SK-N-SH (cell line): Measurements from ENCODE around the gene GPD2. TPM values are rescaled to one million over a fixed set of nuclear protein-coding genes. Genes with fewer than 3 reads are reported as not detected.

Experiments
- CTCF ChIA-PET: fragments of 300-600, 350-600 bp; formaldehyde crosslinking; extraction: SDS; loops from one replicate; lab custom pipeline; 2021; lab: Yijun Ruan, JAX
- POLR2A ChIA-PET: fragments of 350-600 bp; sonication (Branson Sonifier 250); formaldehyde crosslinking; extraction: SDS; loops from one replicate; lab custom pipeline; 2020; ENCODE audit warnings: antibody characterized with exemption, inconsistent platforms; lab: Yijun Ruan, JAX
- DNase-seq: peaks from one replicate; pipeline ENCODE4 v3.0.0; 2012
- H2AFZ ChIP-seq: fragments of 200-600 bp; sonication (generic); 2 replicates; pipeline ENCODE4 v1.8.1; 2016; ENCODE audit warnings: antibody characterized with exemption, mild to moderate bottlenecking, low read depth
- H3F3A ChIP-seq: fragments of 200-600 bp; sonication (generic); replicated peaks from 2 replicates; pipeline ENCODE3; 2016; ENCODE audit warnings: antibody characterized with exemption, mild to moderate bottlenecking; ENCODE audit not compliant: insufficient read depth
- H3K27ac ChIP-seq, 2 experiments: fragments of 200-500 bp in 1 of 2; fragments of 200-600 bp in 1 of 2; sonication (Bioruptor generic) in 1 of 2; sonication (generic), shearing (Covaris generic) in 1 of 2; 2 replicates each; pipeline versions ENCODE4 v1.5.1 to v1.6.1; 2014 to 2016; ENCODE audit warnings: low read depth in 2 of 2, inconsistent platforms in 1 of 2, low read length in 1 of 2, mild to moderate bottlenecking in 1 of 2, mixed read lengths in 1 of 2
- H3K27me3 ChIP-seq: fragments of 200-600 bp; sonication (generic), shearing (Covaris generic); 2 replicates; pipeline ENCODE4 v1.6.1; 2016; ENCODE audit warnings: mixed run types; ENCODE audit not compliant: insufficient read depth
- H3K36me3 ChIP-seq, 2 experiments: fragments of 200-500 bp in 1 of 2; fragments of 200-600 bp in 1 of 2; sonication (Bioruptor generic) in 1 of 2; sonication (generic) in 1 of 2; replicated peaks in 1 of 2; 2 replicates each; pipeline versions ENCODE3 to v1.5.1; 2014 to 2016; ENCODE audit warnings: low read length in 1 of 2, mild to moderate bottlenecking in 1 of 2; ENCODE audit not compliant: insufficient read depth in 2 of 2, control insufficient read depth in 1 of 2
- H3K4me1 ChIP-seq, 2 experiments: fragments of 200-500 bp in 1 of 2; fragments of 200-600 bp in 1 of 2; sonication (Bioruptor generic) in 1 of 2; sonication (generic), shearing (Covaris generic) in 1 of 2; 2 replicates each; pipeline versions ENCODE4 v1.5.1 to v1.6.1; 2014 to 2016; ENCODE audit warnings: low read depth in 1 of 2, low read length in 1 of 2, mixed run types in 1 of 2; ENCODE audit not compliant: insufficient read depth in 2 of 2, control insufficient read depth in 1 of 2
- H3K4me2 ChIP-seq: fragments of 200-600 bp; sonication (generic), shearing (Covaris generic); 2 replicates; pipeline ENCODE4 v1.6.1; 2017; ENCODE audit warnings: mixed run types
- H3K4me3 ChIP-seq, 2 experiments: fragments of 200-500 bp in 1 of 2; fragments of 200-600 bp in 1 of 2; sonication (Bioruptor generic) in 1 of 2; sonication (generic), shearing (Covaris generic) in 1 of 2; 2 replicates each; pipeline versions ENCODE4 v1.5.1 to v1.8.1; 2014 to 2016; ENCODE audit warnings: low read depth in 2 of 2, inconsistent platforms in 1 of 2, low read length in 1 of 2, mild to moderate bottlenecking in 1 of 2, mixed read lengths in 1 of 2, moderate library complexity in 1 of 2
- H3K79me2 ChIP-seq: fragments of 200-600 bp; sonication (generic); 2 replicates; pipeline ENCODE4 v1.8.1; 2017; ENCODE audit warnings: mild to moderate bottlenecking; ENCODE audit not compliant: insufficient read depth
- H3K9ac ChIP-seq: fragments of 200-600 bp; sonication (generic); 2 replicates; pipeline ENCODE4 v1.6.1; 2017; ENCODE audit warnings: mixed run types
- H3K9me2 ChIP-seq: fragments of 200-600 bp; sonication (generic); 2 replicates; pipeline ENCODE4 v1.6.1; 2017; ENCODE audit warnings: mixed run types
- H3K9me3 ChIP-seq: fragments of 200-600 bp; sonication (generic); 2 replicates; pipeline ENCODE4 v1.6.1; 2017; ENCODE audit warnings: mixed run types, mild to moderate bottlenecking, moderate library complexity
- H4K20me1 ChIP-seq: fragments of 200-600 bp; sonication (generic); 2 replicates; pipeline ENCODE4 v1.6.1; 2017; ENCODE audit warnings: mild to moderate bottlenecking, mixed run types; ENCODE audit not compliant: insufficient read depth
- CHD2 ChIP-seq: fragments of 150-350 bp; IDR thresholded peaks from 2 replicates; pipeline ENCODE4 v1.6.1; 2018; ENCODE audit warnings: low read length; ENCODE audit not compliant: partially characterized antibody
- ELF1 ChIP-seq: IDR thresholded peaks from 2 replicates; pipeline ENCODE4 v1.4.0; 2012
- EP300 ChIP-seq, 2 experiments: IDR thresholded peaks; 2 replicates each; pipeline versions ENCODE4 v1.4.0 to v1.6.1; 2012; ENCODE audit warnings: borderline replicate concordance in 1 of 2, low read depth in 1 of 2, low read length in 1 of 2
- EZH2phosphoT487 ChIP-seq: fragments of 200-600 bp; sonication (generic); IDR thresholded peaks from 2 replicates; pipeline ENCODE4 v1.6.1; 2017; ENCODE audit warnings: low read depth, mixed run types, mild to moderate bottlenecking, antibody characterized with exemption, moderate library complexity, borderline replicate concordance
- FOSL2 ChIP-seq: IDR thresholded peaks from 2 replicates; pipeline ENCODE4 v1.4.0; 2012; ENCODE audit warnings: low read depth, mild to moderate bottlenecking, moderate library complexity, borderline replicate concordance
- POLR2AphosphoS5 ChIP-seq: IDR thresholded peaks from 2 replicates; pipeline ENCODE4 v1.6.1; 2012; ENCODE audit warnings: low read depth, low read length
- RXRA ChIP-seq: IDR thresholded peaks from 2 replicates; pipeline ENCODE4 v1.4.0; 2012; ENCODE audit warnings: low read depth, mild to moderate bottlenecking, borderline replicate concordance
- TAF1 ChIP-seq: IDR thresholded peaks from 2 replicates; pipeline ENCODE4 v1.6.1; 2012; ENCODE audit warnings: low read depth, mild to moderate bottlenecking, low read length, moderate library complexity, borderline replicate concordance
- TCF12 ChIP-seq: IDR thresholded peaks from 2 replicates; pipeline ENCODE4 v1.4.0; 2012
- WGBS: methylation state at CpG from one replicate; pipeline ENCODE4 v1.1.6; 2017; ENCODE audit warnings: low lambda C conversion rate; 5-methylcytosine and 5-hydroxymethylcytosine counted together
- polyA plus RNA-seq, 3 experiments: library from polyadenylated mRNA; depleted of rRNA; stranded (reverse); fragments of >200 nt; gene quantifications; 2 replicates each; pipeline ENCODE4 v1.2.3, GENCODE V29; 2012
- TF ChIP-seq, protein P1 (sequence below): IDR thresholded peaks from 2 replicates; pipeline ENCODE4 v1.6.1; 2012; ENCODE audit warnings: mild to moderate bottlenecking, low read depth, low read length, moderate library complexity
- TF ChIP-seq, protein P2 (sequence below): fragments of 150-350 bp; IDR thresholded peaks from 2 replicates; pipeline ENCODE4 v1.6.1; 2016; ENCODE audit warnings: mild to moderate bottlenecking, low read depth, low read length
- TF ChIP-seq, protein P3 (sequence below): fragments of 200-600 bp; sonication (generic); IDR thresholded peaks from 2 replicates; pipeline ENCODE4 v1.6.1; 2017; ENCODE audit warnings: antibody characterized with exemption, mild to moderate bottlenecking, moderate library complexity
- TF ChIP-seq, protein P4 (sequence below): IDR thresholded peaks from 2 replicates; pipeline ENCODE4 v1.4.0; 2012; ENCODE audit warnings: low read depth, borderline replicate concordance
- TF ChIP-seq, protein P5 (sequence below): IDR thresholded peaks from 2 replicates; pipeline ENCODE4 v1.4.0; 2012; ENCODE audit warnings: low read depth

GPD2 gene
- polyA plus RNA-seq, 1 of the 3 experiments (the other 2 are of a cell fraction), result 4.8 TPM

DNA sequence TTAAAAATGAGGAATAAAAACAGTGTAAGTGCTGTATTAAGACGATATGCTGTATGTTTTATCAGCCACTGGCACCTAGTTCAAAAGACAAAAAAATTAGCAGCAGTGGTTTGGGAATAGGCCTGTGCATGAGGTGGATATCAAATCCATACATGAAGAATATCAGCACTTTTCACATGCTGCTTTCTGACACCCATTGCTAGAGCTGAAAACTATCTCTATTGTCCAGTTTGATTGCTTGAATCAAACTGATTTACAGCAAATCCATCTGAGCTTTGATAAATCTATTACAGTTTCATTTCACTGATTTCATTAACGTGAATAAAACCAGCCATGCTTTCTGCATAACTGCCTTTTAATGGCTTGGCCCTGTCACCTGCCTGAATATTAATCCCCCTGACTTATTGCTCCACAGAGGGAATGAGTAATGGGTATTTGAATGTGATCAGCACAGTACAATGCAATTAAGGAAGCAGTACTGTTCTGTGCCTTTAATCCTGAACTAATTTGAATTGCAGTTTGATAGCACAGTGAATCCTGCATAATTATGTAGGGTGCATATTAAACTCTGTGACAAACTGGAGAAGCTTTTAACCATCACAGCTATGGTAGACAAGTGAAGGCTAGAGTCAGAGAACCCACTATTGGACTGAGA is 154.0 kb downstream of the GPD2 start:
- Histone ChIP-seq H4K20me1 (no peaks in the 10 kb centered on the region), H3K27ac (no peak overlapping the region), H3K36me3 (no peaks in the 10 kb centered on the region), H3K9me3 (no peaks in the 10 kb centered on the region), H3K79me2 (no peaks in the 10 kb centered on the region), H3F3A (no peaks in the 10 kb centered on the region), H3K27me3 (no peaks in the 10 kb centered on the region; the same call in 1 of the 2 replicates), H3K9ac (no peak overlapping the region), H3K4me3 (no peak overlapping the region), H2AFZ (no peak overlapping the region), H3K4me1 (no peaks in the 10 kb centered on the region), H3K9me2 (no peaks in the 10 kb centered on the region), H3K4me2 (no peak overlapping the region)
- CTCF ChIA-PET, result interaction anchor here (0.6 to 8.7 kb wide), 40 partner anchors 8 to 1283 kb away, joined by 3 to 87 read pairs (median 4); no protein-coding TSS in a partner anchor
- no peak for DNase-seq
- no peak for TF ChIP-seq RXRA
- no peak for TF ChIP-seq TAF1
- TF ChIP-seq EP300 (IDR thresholded peaks at IDR 0.05; ENCODE audit: borderline replicate concordance in 1 of 2, low read depth in 1 of 2, low read length in 1 of 2), result no peak
- TF ChIP-seq ELF1, result no peak
- TF ChIP-seq, protein P1, sequence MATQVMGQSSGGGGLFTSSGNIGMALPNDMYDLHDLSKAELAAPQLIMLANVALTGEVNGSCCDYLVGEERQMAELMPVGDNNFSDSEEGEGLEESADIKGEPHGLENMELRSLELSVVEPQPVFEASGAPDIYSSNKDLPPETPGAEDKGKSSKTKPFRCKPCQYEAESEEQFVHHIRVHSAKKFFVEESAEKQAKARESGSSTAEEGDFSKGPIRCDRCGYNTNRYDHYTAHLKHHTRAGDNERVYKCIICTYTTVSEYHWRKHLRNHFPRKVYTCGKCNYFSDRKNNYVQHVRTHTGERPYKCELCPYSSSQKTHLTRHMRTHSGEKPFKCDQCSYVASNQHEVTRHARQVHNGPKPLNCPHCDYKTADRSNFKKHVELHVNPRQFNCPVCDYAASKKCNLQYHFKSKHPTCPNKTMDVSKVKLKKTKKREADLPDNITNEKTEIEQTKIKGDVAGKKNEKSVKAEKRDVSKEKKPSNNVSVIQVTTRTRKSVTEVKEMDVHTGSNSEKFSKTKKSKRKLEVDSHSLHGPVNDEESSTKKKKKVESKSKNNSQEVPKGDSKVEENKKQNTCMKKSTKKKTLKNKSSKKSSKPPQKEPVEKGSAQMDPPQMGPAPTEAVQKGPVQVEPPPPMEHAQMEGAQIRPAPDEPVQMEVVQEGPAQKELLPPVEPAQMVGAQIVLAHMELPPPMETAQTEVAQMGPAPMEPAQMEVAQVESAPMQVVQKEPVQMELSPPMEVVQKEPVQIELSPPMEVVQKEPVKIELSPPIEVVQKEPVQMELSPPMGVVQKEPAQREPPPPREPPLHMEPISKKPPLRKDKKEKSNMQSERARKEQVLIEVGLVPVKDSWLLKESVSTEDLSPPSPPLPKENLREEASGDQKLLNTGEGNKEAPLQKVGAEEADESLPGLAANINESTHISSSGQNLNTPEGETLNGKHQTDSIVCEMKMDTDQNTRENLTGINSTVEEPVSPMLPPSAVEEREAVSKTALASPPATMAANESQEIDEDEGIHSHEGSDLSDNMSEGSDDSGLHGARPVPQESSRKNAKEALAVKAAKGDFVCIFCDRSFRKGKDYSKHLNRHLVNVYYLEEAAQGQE, result no peak
- TF ChIP-seq, protein P2, sequence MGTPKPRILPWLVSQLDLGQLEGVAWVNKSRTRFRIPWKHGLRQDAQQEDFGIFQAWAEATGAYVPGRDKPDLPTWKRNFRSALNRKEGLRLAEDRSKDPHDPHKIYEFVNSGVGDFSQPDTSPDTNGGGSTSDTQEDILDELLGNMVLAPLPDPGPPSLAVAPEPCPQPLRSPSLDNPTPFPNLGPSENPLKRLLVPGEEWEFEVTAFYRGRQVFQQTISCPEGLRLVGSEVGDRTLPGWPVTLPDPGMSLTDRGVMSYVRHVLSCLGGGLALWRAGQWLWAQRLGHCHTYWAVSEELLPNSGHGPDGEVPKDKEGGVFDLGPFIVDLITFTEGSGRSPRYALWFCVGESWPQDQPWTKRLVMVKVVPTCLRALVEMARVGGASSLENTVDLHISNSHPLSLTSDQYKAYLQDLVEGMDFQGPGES, result no peak
- no peak for TF ChIP-seq POLR2AphosphoS5
- no peak for TF ChIP-seq CHD2
- TF ChIP-seq, protein P3, sequence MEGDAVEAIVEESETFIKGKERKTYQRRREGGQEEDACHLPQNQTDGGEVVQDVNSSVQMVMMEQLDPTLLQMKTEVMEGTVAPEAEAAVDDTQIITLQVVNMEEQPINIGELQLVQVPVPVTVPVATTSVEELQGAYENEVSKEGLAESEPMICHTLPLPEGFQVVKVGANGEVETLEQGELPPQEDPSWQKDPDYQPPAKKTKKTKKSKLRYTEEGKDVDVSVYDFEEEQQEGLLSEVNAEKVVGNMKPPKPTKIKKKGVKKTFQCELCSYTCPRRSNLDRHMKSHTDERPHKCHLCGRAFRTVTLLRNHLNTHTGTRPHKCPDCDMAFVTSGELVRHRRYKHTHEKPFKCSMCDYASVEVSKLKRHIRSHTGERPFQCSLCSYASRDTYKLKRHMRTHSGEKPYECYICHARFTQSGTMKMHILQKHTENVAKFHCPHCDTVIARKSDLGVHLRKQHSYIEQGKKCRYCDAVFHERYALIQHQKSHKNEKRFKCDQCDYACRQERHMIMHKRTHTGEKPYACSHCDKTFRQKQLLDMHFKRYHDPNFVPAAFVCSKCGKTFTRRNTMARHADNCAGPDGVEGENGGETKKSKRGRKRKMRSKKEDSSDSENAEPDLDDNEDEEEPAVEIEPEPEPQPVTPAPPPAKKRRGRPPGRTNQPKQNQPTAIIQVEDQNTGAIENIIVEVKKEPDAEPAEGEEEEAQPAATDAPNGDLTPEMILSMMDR, result no peak
- TF ChIP-seq, protein P4, sequence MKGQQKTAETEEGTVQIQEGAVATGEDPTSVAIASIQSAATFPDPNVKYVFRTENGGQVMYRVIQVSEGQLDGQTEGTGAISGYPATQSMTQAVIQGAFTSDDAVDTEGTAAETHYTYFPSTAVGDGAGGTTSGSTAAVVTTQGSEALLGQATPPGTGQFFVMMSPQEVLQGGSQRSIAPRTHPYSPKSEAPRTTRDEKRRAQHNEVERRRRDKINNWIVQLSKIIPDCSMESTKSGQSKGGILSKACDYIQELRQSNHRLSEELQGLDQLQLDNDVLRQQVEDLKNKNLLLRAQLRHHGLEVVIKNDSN, result no peak
- TF ChIP-seq TCF12, result no peak
- TF ChIP-seq, protein P5, sequence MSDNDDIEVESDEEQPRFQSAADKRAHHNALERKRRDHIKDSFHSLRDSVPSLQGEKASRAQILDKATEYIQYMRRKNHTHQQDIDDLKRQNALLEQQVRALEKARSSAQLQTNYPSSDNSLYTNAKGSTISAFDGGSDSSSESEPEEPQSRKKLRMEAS, result no peak
- no peak for TF ChIP-seq EZH2phosphoT487
- TF ChIP-seq FOSL2, result no peak
- WGBS, result 43% methylated on average over 2 of the region's 2 CpGs
- POLR2A ChIA-PET, result no interaction called here
